Nephron (organoid): Measurements from ENCODE around the gene PCBP3.

Experiments
- H3K27ac Mint-ChIP-seq, 3 experiments: 2 replicates each; pipeline ENCODE4 v1.8.0; 2020; ENCODE audit warnings: mixed read lengths in 3 of 3, mild to moderate bottlenecking in 2 of 3, moderate library complexity in 1 of 3
- H3K27me3 Mint-ChIP-seq: 2 replicates; pipeline ENCODE4 v1.8.0; 2021; ENCODE audit warnings: low read depth, mild to moderate bottlenecking, moderate library complexity, mixed read lengths
- H3K36me3 Mint-ChIP-seq: 2 replicates; pipeline ENCODE4 v1.8.0; 2020; ENCODE audit warnings: low read depth, mixed read lengths
- H3K4me1 Mint-ChIP-seq: 2 replicates; pipeline ENCODE4 v1.8.0; 2020; ENCODE audit warnings: mixed read lengths
- H3K4me3 Mint-ChIP-seq, 3 experiments: 2 replicates each; pipeline ENCODE4 v1.8.0; 2020; ENCODE audit warnings: mild to moderate bottlenecking in 3 of 3, mixed read lengths in 3 of 3, moderate library complexity in 2 of 3
- H3K9me3 Mint-ChIP-seq: 2 replicates; pipeline ENCODE4 v1.8.0; 2020; ENCODE audit warnings: mixed read lengths
- CTCF ChIP-seq, 3 experiments: fragments of 200-600 bp; sonication (generic); IDR thresholded peaks; one replicate each; pipeline ENCODE4 v1.5.0; 2021; ENCODE audit warnings: antibody characterized with exemption in 3 of 3; ENCODE audit not compliant: unreplicated experiment in 3 of 3

The PCBP3 gene

GRCh38 chr21:45944601-45945000 lies 301.1 kb downstream of the PCBP3 start:
- Mint-ChIP-seq H3K9me3 (no peaks in the 10 kb centered on the region), H3K36me3 (no peaks in the 10 kb centered on the region), H3K27ac (no peak overlapping the region), H3K4me3 (no peak overlapping the region), H3K27me3 (peaks cover 7% of the 10 kb centered on the region), H3K4me1 (peaks cover 17% of the 10 kb centered on the region)
- no peak for TF ChIP-seq CTCF (IDR thresholded peaks at IDR 0.05; ENCODE audit: unreplicated experiment in 3 of 3)

GRCh38 chr21:45945066-45945867 lies 301.7 kb downstream of the PCBP3 start:
- Mint-ChIP-seq H3K9me3 (no peaks in the 10 kb centered on the region), H3K4me1 (peaks cover 17% of the 10 kb centered on the region), H3K27ac (no peak overlapping the region), H3K27me3 (peaks cover 7% of the 10 kb centered on the region), H3K4me3 (no peak overlapping the region), H3K36me3 (no peaks in the 10 kb centered on the region)
- no peak for TF ChIP-seq CTCF (IDR thresholded peaks at IDR 0.05; ENCODE audit: unreplicated experiment in 3 of 3)

- no peak for TF ChIP-seq CTCF (IDR thresholded peaks at IDR 0.05; ENCODE audit: unreplicated experiment in 3 of 3)
- Mint-ChIP-seq H3K4me3 (no peak overlapping the region), H3K9me3 (no peaks in the 10 kb centered on the region), H3K27ac (no peak overlapping the region), H3K27me3 (peaks cover 7% of the 10 kb centered on the region), H3K36me3 (no peaks in the 10 kb centered on the region), H3K4me1 (peaks cover 20% of the 10 kb centered on the region)
Measured at GRCh38 chr21:45945868-45946210, 302.3 kb downstream of the PCBP3 start.

- Mint-ChIP-seq H3K27me3 (peaks cover 7% of the 10 kb centered on the region), H3K4me3 (no peak overlapping the region), H3K4me1 (peaks cover 19% of the 10 kb centered on the region), H3K36me3 (no peaks in the 10 kb centered on the region), H3K9me3 (no peaks in the 10 kb centered on the region), H3K27ac (no peak overlapping the region)
- TF ChIP-seq CTCF (IDR thresholded peaks at IDR 0.05; ENCODE audit: unreplicated experiment in 3 of 3): no peak
Measured at GRCh38 chr21:45947296-45947695, 303.8 kb downstream of the PCBP3 start.

- TF ChIP-seq CTCF (IDR thresholded peaks at IDR 0.05; ENCODE audit: unreplicated experiment in 3 of 3): no peak
- no peak overlapping the region for H3K4me3 Mint-ChIP-seq
- H3K9me3 Mint-ChIP-seq: no peaks in the 10 kb centered on the region
- H3K4me1 Mint-ChIP-seq: peaks cover 18% of the 10 kb centered on the region
- H3K36me3 Mint-ChIP-seq: no peaks in the 10 kb centered on the region
- H3K27me3 Mint-ChIP-seq: peaks cover 7% of the 10 kb centered on the region
- H3K27ac Mint-ChIP-seq: no peak overlapping the region
Measured at GRCh38 chr21:45947716-45948255, 304.3 kb downstream of the PCBP3 start.
